ENCODE results near the gene NPHP4.

Gene NPHP4

GRCh38 chr1:5842679-5843078 lies 149.5 kb downstream of the NPHP4 start:
- in situ Hi-C loops (cut with HindIII; ENCODE audit: low pct_unique_long_range_greater_than_20kb, low sequenced_read_pairs): no loop called here
- TF ChIP-seq JUND (IDR thresholded peaks at IDR 0.05; ENCODE audit: low read depth): no peak
- no peak for DNase-seq (ENCODE audit: low read depth in 1 of 2, low spot score in 1 of 2)

- DNase-seq (ENCODE audit: low read depth in 1 of 2, low spot score in 1 of 2): no peak
- no peak for TF ChIP-seq JUND (IDR thresholded peaks at IDR 0.05; ENCODE audit: low read depth)
- in situ Hi-C loops (cut with HindIII; ENCODE audit: low pct_unique_long_range_greater_than_20kb, low sequenced_read_pairs): no loop called here
Observed at GRCh38 chr1:5840551-5841001, 151.6 kb downstream of the NPHP4 start.

- TF ChIP-seq JUND (IDR thresholded peaks at IDR 0.05; ENCODE audit: low read depth): no peak
- DNase-seq (ENCODE audit: low read depth in 1 of 2, low spot score in 1 of 2): no peak
Observed at GRCh38 chr1:5839881-5840550, 152.2 kb downstream of the NPHP4 start.

GRCh38 chr1:5839161-5839880 lies 152.9 kb downstream of the NPHP4 start:
- no peak for TF ChIP-seq JUND (IDR thresholded peaks at IDR 0.05; ENCODE audit: low read depth)
- in situ Hi-C loops (cut with HindIII; ENCODE audit: low pct_unique_long_range_greater_than_20kb, low sequenced_read_pairs): no loop called here
- no peak for DNase-seq (ENCODE audit: low read depth in 1 of 2, low spot score in 1 of 2)

More at GRCh38 chr1:5839881-5840550, 152.2 kb downstream of the NPHP4 start:
- in situ Hi-C loops (cut with HindIII; ENCODE audit: low pct_unique_long_range_greater_than_20kb, low sequenced_read_pairs): no loop called here

- no peak for TF ChIP-seq JUND (IDR thresholded peaks at IDR 0.05; ENCODE audit: low read depth)
- no peak for DNase-seq (ENCODE audit: low read depth in 1 of 2, low spot score in 1 of 2)
- in situ Hi-C loops (cut with HindIII; ENCODE audit: low pct_unique_long_range_greater_than_20kb, low sequenced_read_pairs): no loop called here
Observed at GRCh38 chr1:5837976-5838653, 154.1 kb downstream of the NPHP4 start.

GRCh38 chr1:5836776-5837440 lies 155.3 kb downstream of the NPHP4 start:
- no peak for TF ChIP-seq JUND (IDR thresholded peaks at IDR 0.05; ENCODE audit: low read depth)
- DNase-seq (ENCODE audit: low read depth in 1 of 2, low spot score in 1 of 2): no peak
- in situ Hi-C loops (cut with HindIII; ENCODE audit: low pct_unique_long_range_greater_than_20kb, low sequenced_read_pairs): no loop called here

GRCh38 chr1:5835179-5835562 lies 157.1 kb downstream of the NPHP4 start:
- TF ChIP-seq JUND (IDR thresholded peaks at IDR 0.05; ENCODE audit: low read depth): no peak
- in situ Hi-C loops (cut with HindIII; ENCODE audit: low pct_unique_long_range_greater_than_20kb, low sequenced_read_pairs): no loop called here
- no peak for DNase-seq (ENCODE audit: low read depth in 1 of 2, low spot score in 1 of 2)

- in situ Hi-C loops (cut with HindIII; ENCODE audit: low pct_unique_long_range_greater_than_20kb, low sequenced_read_pairs): no loop called here
- DNase-seq (ENCODE audit: low read depth in 1 of 2, low spot score in 1 of 2): no peak
- no peak for TF ChIP-seq JUND (IDR thresholded peaks at IDR 0.05; ENCODE audit: low read depth)
Observed at GRCh38 chr1:5834477-5835178, 157.6 kb downstream of the NPHP4 start.

- in situ Hi-C loops (cut with HindIII; ENCODE audit: low pct_unique_long_range_greater_than_20kb, low sequenced_read_pairs): no loop called here
- TF ChIP-seq JUND (IDR thresholded peaks at IDR 0.05; ENCODE audit: low read depth): no peak
- DNase-seq (ENCODE audit: low read depth in 1 of 2, low spot score in 1 of 2): no peak
Observed at GRCh38 chr1:5833911-5834310, 158.3 kb downstream of the NPHP4 start.

GRCh38 chr1:5832916-5833895 lies 159.0 kb downstream of the NPHP4 start:
- no peak for TF ChIP-seq JUND (IDR thresholded peaks at IDR 0.05; ENCODE audit: low read depth)
- in situ Hi-C loops (cut with HindIII; ENCODE audit: low pct_unique_long_range_greater_than_20kb, low sequenced_read_pairs): no loop called here
- no peak for DNase-seq (ENCODE audit: low read depth in 1 of 2, low spot score in 1 of 2)

All from T47D (cell line).